ENCODE data around the gene CYFIP2.

The CYFIP2 gene

DNA sequence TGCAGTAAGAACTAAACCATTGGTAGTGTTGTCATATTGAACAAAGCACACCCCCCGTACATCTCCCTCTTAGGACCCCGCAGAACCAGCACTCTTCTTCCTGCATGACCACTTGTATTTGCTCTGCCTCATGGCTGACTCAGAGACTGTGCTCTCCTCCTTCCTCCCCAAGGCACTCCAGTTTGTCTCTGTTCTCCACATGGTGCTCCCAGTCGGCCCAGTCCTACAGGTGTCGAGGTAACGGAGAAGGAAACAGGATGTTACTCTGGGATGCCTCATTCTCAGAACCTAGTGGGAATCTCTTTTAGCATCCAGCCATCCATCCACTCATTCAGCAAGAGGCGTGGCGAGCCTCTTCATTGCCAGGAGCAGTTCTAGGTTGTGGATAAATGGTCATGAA is 97.1 kb downstream of the CYFIP2 start:
- DNase-seq: no peak

DNA sequence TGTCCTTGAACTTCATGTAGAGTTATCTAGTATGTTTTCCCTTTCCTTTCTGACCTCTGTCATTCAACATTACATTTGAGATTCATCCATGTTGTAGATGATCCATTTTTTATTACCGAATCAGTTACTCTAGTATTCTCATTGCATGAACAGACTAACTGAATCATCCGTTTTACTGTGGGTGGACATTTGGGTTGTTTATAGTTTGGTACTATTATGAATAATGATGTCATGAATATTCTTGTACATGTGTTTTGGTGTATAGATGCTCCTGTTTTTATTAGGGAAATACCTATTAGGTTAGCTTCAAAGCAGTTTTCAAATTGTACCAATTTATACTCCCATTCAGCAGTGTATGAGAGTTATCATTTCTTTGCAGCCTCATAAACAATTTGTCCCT is 99.8 kb downstream of the CYFIP2 start:
- no peak for DNase-seq

DNA sequence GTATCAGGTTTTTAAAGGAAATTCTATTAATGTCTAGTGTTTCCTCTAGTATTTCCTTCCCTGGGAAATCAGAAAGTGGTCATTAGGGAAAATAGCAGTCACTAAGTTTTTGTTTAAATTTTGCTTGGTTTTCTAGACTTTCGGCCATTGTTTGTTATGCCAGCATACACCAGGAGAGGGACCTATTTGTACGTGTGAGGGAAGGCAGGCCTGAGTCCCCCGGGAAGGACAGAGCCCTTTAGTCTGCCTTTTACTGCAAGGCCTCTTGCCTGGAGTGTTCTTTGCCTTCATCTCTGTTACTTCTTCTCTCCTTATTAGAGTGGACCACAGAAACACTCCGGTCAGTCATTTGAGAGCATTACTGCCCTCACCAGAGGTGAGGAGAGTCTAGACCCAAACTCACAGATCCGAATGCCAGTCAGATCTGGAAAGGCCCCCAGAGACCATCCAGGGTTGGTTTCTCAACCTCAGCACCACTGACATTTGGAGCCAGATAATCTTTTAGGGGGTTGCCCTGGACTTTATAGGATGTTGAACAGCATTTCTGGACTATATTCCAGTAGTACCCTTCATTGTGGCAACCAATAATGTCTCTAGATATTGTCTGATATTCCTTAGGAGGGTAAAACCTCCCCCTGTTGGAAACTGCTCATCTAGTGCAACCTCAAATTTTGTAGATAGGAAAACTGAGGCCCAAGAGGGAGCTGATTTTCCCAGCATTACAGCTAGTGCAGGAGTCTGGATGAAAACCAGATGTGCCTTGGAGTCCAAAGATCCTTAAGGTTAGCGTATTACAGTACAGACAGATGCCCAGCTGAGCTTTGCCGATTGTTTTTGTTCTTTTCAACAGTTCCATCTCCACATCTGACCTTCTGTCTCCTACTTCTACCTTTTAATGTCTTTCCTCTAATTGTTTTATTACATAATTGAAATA is 101.1 kb downstream of the CYFIP2 start:
- no peak for DNase-seq

DNA sequence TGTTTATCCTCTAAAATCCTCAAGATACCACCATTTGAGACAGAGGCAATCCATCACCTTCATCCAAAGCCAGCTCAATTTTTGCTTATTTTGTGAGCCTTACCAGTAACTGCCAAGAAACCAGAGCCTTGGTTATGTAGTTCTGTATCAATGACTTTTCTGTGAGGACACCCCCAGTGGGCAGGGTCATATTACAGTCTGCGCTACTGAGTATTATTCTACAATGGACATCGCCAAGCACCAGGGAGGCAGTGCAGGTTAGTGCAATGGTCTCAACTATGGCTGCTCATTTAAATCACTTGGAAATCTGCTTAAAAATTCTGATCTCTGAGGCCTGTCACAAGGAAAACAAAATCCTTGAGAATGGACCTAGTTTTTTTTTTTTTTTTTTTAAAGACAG is 103.6 kb downstream of the CYFIP2 start:
- DNase-seq: no peak

DNA sequence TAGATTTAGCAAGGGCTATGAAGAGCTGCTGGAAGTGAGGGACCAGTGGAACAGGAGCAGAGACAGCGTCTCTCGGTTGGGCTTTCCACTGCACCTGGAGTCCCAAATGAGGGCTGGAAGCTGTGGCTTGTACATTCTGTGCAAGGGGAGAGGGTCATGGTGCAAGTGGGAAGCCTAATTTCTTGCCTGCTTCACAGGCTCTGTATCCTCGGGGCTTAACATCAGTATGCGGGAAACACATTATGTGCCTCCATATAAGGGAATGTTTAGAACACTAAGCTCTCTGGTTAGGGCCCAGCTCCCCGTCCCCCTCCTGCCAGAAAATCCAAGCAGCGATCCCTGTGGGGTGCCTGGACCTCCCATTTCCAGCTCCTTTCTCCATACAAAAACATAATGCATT is 105.0 kb downstream of the CYFIP2 start:
- DNase-seq: no peak

DNA sequence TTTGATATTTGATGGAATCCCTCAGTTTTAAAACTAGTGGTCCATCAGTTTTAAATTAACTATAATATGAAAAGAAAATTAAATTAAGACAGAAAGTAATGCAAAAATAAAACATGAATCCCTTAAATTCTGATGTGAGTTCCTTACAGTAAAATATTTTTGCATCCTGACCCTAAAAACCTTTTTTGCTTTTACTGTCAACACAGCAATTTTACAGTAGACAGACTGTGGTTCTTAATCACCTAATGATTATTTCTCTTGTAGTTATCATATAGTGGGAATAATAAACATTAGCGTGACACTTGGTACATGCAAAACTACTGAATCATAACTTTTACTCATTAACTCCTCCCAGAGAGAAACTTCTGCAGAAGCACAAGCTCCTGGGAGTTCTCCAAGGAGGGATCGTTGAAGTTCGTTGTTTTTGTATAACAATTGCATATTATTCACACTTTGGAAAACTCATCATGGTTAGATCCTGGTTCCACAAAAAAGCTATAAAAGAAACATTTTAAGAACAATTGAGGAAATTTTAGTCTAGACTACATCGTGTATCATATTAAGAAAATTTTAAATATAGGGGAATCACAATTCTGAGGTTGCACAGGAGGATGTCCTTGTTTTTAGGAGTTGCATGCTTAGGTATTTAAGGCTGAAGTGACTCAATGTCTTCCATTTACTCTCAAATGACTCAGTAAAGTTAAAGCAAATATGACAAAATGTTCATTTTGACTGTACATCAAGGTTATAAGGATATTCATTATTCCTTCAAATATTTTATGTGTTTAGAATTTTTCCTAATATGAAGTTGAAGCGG is 105.9 kb downstream of the CYFIP2 start:
- DNase-seq: no peak

DNA sequence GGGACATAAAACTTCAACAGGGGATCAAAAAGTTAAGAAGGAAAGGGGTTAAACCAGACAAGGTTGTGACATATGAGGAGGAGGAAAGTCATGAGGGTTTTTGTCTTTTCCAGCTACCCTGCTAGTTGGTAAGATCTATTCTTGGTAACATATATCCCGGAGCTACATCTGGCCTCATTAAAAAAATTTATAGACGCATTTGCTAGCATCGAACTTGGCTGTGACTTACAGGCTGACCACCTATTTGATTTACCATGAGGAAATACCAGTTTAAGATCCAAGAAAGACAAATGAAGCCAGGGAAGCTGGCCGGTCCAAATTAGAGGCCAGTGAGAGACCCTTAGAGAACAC is 106.5 kb downstream of the CYFIP2 start:
- no peak for DNase-seq

DNA sequence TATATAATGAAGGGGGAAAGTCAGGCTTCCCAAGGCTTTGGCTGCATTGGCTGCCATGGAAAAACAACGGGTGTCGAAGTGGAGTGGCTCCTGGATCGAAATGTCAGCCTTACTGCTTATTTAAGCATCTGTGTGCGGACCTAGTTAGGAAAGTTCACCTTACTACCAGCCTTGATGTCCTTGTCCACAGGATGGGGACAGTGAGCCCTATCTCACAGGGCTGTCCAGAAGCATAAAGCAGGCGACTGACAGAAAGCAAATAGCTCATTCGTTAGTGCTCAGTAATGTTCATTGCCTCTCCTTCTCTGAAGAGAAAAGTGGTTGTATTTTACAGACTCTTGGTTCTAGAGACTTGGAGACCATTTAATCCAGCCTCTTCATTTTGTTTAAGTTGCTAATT is 112.6 kb downstream of the CYFIP2 start:
- no peak for DNase-seq

DNA sequence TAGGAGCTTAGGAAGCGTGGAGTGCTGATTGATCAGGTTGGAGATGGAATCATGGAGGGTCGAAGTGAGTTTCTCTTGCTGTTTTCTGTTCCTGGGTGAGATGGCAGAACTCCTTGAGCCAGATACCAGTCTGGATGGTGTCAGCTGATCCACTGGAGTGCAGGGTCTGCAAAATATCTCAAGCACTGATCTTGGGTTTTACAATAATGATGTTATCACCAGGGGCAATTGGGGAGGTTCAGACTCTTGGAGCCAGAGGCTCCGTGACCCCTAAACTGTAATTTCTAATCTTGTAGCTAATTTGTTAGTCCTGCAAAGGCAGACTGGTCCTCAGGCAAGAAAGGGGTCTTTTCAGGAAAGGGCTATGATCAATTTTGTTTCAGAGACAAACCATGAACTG is 114.1 kb downstream of the CYFIP2 start:
- no peak for DNase-seq

DNA sequence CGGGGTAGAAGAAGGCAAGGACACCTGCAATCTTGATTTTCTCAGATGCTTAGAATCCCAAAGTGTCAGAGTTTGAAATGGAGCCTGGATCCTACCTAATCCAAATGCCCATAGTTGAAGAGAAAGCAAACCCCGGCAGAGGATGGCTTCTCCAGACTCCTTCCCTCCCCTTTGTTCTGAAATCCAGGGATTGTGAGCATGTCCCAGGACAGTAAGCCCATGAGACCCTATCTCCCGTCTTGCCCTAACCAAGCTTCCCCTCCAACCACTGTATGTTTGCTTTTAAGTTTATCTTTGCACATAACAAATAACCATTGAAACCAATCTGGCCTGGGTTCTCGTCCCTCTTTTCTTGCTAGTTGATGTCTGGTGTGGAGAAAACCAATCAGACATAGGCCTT is 115.8 kb downstream of the CYFIP2 start:
- no peak for DNase-seq

DNA sequence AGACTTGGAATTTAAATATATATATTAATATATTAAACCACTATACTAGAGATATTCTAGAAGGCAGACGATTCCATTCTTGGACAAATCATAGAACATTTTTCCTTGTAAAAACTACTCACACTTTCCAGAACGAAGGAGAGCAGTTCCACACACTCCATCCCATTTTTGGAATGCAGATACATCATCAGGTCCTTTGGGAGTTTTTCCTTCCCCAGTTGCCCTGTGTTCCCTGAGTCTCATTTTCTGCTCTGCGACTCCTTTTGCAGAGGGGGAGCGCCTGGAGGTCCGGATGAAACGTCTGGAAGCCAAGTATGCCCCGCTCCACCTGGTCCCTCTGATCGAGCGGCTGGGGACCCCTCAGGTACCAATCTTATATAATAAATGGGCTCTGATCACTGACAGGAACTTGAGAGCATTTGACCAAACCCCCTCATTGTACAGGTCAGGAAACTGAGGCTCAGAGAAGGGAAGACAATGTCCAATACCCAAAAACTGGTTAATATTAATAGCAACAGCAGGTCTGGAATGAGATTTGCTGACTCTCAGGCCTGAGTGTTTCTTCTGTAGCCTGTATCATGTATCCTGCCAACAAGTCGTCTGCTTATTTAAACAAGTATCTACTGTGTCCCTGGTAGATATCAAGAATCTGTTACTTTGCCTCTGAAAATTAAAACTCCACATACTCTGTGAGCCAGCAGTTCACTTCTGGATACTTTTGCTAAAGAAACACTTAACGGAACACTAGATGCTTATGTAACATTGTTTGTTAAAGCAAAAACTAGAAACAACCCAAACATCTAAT is 117.3 kb downstream of the CYFIP2 start:
- DNase-seq: no peak

DNA sequence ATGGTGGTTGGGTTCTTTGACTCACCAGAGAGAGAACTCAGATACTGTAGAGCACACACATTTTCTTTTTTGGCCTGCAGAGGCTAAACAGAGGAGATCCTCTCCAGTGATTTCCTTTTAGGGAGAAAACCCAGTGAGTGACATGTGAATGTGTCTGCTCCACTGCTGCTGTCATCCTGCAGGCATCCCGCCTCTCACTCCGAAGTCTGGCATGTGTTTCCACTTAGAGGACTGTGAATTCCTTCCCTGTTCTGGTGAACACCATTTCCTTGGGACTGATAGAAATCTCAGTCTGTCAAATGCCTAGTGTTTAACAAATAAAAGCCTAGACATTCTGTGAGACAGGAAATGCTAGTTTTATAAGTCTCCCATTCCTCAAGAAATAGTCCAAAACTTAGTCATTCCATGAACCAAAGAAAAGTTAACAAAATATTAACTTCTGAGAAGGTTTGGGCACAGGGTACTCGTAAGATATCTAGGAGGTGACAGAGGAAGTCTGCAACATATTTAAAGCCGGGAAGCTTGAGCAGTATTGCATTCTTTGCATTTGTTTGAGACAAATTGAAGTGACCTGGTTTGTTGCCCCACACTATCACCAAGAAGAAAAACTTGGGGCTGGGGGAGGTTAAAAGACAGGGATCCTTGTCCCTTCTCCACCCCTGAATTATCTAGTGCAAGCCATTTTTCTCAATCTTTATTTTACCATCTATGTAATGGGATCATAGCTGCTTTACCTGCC is 119.2 kb downstream of the CYFIP2 start:
- DNase-seq: no peak

DNA sequence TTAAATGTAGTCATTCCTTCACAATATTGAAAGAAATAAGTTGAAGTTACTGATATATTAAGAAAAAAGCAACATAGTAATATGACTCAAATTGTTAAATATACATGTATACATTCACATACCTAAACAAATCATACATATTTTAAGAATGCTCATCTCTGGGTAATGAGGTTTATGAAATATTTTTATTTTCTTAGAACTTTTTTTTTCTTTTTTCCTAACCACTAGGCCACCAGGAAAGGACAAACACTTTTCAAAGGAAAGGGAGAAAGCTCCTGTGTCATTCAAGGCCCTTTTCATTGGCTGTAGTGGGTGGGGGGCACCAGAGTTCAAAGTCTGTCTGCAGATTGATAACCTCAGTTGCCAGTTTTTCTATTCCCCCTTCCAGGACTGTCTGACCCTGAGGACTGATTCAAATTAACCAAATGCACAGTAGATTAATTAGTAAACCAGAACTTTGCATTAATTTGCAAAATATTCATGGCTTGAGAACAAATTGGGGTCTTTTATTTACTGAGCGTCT is 121.2 kb downstream of the CYFIP2 start:
- DNase-seq: no peak

DNA sequence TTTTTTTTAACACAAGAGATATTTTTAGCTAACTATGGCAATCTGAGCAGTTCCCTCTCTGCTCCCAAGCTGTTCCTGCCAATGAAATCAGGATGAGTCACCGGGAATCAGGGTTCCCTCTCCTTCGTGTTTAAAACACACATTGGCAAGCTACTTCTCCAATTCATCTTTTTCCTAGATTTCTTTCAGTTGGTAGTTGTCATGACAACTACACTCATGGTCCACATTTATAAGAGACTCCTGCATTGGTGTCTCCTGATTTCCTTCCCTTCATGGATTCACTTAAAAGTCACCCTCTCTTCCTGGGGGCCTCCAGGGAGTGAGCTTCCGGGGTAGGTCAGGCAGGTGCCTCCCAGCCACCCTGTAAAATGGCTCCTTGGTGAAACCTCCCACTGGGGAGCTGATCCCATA is 121.8 kb downstream of the CYFIP2 start:
- no peak for DNase-seq

DNA sequence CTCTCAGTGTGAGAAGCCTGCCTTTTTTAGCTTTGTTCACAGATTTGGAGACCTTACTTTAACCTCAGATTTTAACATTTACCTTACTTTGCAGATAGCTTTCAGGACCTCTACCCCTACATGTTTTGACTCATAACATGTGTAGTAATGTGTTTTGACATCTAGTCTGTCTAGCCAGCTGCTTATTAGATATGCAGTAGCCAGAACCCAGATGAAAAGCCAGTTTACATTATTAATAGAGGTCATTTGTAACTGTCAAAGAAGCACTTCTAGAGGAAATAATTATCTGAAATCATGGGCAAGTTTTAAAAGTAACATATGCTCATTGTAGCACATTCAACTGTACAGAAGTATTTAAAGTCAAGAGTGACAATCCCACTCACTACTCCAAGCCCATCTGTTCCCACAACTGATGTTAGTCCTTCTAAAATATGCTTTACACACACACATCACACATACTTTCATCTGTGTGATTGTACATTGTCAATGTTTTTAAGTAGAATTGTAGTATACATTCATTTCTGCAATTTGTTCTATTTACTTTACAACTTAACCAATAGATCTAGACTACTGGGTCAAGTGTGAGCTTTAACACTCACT is 122.3 kb downstream of the CYFIP2 start:
- DNase-seq: no peak

DNA sequence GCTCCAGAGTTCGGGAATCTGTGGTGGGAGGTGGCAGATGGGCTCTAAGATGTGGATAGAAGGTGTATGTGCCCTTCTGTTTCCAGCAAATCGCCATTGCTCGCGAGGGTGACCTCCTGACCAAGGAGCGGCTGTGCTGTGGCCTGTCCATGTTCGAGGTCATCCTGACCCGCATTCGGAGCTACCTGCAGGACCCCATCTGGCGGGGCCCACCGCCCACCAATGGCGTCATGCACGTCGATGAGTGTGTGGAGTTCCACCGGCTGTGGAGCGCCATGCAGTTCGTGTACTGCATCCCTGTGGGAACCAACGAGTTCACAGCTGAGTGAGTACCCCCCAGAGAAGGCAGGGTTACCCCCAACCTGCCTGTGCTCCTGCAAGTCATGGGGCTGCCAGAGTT is 123.2 kb downstream of the CYFIP2 start:
- no peak for DNase-seq

DNA sequence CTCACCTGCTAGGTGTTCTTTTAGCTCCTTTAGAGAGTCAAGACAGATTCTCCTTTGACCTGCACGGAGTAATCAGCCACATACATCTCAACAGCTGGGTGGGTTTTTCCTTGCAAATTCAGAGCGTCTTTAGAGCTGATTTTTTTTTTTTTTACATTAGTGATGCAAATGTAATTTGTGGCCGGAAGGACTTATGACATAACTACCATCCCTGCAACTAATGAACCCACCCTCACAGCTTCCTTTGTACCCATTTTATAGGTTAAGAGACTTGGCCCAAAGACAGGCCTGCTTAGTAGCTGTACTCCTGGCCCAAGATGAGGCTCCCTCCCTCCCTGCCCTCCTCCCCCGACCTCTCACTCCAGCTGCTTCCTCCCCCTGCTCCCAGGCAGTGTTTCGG is 124.2 kb downstream of the CYFIP2 start:
- no peak for DNase-seq

DNA sequence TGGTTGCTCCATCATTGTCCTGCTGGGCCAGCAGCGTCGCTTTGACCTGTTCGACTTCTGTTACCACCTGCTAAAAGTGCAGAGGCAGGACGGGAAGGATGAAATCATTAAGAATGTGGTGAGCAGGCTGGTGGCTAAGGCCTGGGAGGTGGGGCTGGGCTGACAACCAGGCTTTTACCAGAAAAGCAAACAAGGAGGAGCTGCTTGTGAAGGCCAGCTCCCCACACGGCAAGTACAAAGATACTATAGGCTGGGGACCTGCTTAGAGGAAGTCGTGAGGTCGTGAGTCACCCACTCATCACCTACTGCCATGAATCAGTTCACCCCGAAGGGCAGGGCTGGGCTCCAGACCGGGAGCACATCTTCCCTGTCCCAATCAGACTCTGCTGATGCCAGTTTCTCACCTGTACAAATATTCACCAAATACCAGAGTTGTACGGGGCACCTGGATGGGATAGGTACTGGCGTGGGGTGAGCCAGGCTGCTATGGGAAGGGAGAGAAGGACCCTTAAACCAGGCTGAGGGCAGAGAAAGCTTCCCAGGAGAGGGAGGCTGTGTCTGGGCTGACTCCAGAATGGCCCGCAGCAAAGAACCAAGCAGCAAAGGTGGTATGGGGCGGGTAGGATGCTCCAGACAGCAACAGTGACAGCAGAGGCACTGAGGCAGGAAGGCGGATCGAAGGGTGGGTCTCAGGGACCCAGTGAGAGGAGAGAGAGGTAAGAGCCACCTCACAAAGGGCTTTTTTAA is 124.8 kb downstream of the CYFIP2 start:
- peak; percentile 68 for DNase-seq

DNA sequence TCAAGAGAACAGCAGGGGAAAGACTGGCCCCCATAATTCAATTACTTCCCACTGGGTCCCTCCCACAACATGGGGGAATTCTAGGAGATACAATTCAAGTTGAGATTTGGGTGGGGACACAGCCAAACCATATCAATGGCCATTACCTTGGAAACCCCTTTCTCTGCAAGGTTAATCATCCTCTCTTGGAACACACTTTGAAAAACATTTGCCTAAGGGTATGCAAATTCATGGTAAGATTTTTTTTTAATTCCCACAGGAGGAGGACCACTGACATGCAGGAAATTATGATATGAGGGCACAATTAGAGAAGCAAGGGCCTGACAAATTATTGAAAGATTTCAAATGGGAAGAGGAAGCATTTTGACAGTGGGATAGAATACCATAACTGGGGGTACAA is 132.4 kb downstream of the CYFIP2 start:
- no peak for DNase-seq

DNA sequence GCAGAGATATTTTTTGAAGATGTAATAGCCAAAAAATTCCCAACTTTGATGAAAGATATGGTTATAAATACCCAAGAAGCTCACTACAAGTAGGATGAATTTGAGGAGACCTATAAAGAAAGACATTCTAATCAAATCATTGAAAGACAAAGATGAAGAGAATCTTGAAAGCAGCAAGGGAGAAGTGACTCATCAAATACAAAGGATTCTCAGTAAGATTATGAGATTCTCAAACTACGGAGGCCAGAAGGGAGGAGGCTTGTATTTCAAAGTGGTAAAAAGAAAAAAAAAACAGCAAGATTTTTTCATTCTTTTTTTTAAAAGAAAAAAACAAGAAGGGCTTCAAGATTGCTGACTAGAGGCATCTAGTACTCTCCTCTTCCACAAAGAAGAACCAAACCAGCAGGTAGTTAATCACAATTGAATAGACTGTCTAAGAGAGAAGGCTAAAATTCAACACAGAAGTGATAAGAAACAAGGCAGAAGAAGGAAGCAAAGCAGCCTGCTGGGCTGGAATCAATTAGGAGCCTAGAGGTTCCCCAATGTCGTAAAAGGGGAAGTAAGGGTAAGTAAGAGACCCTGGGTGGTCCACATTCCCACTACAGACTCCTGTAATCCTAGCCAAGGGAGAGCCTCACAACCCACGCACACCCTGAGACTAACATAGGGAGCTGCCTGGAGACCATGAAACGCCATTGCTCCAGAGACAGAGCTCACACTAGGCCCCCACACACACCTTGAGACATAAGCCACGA is 135.0 kb downstream of the CYFIP2 start:
- DNase-seq: no peak

All from stimulated activated CD4-positive, alpha-beta T cell treated with anti-CD3 and anti-CD28 coated beads, Interleukin-4, amount 100 ng/mL, for 24 hours (primary cell).